ENCODE measurements around the gene FARSA.

DNA sequence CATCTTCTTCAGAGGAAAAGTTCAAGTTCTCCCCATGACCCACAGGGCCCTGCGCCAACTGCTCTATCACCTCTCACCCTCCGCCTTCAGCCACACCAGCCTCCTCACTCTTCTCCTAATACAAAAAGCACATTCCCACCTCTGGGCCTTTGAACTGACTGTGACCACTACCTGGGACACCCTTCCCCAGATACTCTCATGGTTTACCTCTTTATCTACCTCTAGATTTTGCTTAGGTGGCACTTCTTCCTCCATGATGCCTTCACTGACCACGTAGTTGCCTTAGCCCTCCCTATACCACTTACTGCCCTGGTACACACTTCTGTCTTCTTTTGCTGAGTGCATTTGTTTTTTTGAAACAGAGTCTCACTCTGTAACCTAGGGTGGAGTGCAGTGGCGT is 10.6 kb downstream of the FARSA start:
- no peak for TF ChIP-seq POLR2A (IDR thresholded peaks at IDR 0.05; ENCODE audit: low read length)
- no peak for TF ChIP-seq GATA1 (IDR thresholded peaks at IDR 0.05; ENCODE audit: low read depth, low read length)

All from erythroblast (primary cell).